Fibroblast of peridontal ligament (primary cell): Measurements from ENCODE around the gene APLN.

Source experiments
- DNase-seq: peaks from one replicate; pipeline ENCODE4 v3.0.0-alpha.2; 2010; ENCODE audit errors: extremely low read depth

Gene APLN

GRCh38 chrX:129641469-129641868 is 13.3 kb downstream of the APLN start:
- no peak for DNase-seq

- DNase-seq: no peak
These were observed 14.0 kb downstream of the APLN start for GRCh38 chrX:129640737-129641136.

DNA sequence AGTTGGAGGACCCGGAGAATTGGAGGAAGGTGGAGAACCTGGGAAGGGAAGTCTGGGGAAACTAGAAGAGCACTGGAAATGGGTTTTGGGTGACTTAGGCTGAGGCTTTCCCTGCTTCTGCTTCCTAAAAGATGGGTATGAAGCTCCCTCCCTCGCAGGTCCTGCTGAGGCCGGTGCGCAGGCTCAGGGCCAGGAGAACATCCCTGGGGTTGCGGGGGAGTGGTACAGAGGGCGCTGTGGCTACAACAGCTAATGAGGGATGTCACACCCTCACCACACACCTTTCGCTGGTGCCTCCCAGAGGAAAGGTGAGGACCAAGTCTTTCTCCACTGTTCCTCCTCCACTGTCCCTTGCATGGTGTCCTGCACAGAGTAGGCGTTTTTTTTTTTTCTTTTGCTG is 15.8 kb downstream of the APLN start:
- DNase-seq: no peak

DNA sequence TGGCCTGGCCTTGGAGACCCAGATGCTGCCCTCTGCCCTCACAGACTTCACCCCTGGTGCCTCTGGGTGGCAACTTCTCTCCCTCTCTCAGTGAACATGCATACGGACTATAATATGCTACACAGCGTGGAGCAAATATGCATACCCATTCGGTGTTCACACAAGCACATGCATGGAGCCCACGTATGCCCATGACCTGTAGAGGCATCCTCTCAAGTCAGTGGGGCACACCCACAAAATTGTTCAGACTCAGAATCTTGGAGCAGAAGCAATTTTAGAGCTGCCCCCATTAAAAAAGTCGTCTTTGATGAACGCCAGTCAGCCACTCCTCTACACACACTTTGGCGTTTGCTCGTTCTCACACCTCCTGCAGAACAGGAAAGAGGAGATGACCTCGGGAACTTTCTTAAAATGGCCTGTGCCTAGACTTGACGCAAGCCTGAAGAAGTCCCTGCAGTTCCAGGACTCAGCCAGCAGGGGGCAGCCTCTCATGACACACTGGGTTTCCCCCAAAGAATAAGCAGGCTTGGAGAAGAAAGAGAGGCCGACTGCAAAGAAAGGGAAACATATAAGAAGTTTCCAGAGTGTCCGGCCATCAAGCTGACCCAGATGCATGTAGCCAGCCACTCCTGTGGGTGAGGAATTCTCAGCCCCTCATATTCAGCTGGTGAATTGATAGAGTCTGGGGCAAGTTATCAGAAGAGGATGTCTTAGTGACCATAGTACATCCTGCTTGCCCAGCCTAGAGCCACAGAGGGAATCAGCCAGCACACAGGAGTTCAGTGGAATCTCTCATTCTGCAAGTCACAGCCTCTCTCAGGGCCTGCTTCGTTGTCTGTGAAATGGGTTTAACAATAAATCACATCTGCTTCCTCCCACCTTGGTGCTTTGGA is 17.3 kb downstream of the APLN start:
- peak; percentile 75 for DNase-seq

GRCh38 chrX:129636175-129636681 is 18.5 kb downstream of the APLN start:
- DNase-seq: no peak

- no peak for DNase-seq
These were observed 20.2 kb downstream of the APLN start for GRCh38 chrX:129634541-129634940.

GRCh38 chrX:129632443-129632842 is 22.3 kb downstream of the APLN start:
- DNase-seq: no peak

GRCh38 chrX:129631849-129632248 is 22.9 kb downstream of the APLN start:
- no peak for DNase-seq

DNA sequence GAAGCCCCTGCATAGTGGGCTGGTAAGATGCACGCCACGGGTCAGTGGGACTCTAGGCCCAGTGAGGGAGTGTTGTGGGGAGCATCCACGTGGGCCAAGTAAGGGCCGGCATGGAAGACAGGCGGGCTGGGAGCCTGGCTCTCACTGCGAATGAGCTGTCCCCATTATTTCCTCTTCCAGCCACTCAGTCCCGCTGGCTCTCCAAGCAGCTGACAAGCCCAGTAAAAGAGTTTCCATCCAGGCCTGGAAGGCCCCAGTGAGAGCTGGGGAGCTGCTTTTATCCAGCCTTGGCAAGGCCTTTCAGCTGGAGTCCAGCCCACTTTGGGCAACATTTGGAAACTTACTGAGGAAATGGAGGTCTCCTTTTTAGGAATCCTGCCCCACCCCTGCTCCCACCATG is 24.9 kb downstream of the APLN start:
- no peak for DNase-seq

DNA sequence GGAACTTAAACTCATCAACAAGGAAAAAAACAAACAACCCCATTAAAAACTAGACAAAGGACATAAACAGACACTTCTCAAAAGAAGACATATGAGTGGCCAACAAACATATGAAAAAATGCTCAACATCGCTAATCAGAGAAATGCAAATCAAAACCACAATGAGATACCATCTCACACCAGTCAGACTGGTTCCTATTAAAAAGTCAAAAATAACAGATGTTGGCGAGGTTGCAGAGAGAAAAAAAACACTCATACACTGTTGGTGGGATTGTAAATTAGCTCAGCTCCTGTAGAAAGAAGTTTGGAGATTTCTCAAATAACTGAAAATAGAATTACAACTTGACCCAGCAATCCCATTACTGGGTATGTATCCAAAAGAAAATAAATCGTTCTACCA is 28.7 kb downstream of the APLN start:
- DNase-seq: no peak

DNA sequence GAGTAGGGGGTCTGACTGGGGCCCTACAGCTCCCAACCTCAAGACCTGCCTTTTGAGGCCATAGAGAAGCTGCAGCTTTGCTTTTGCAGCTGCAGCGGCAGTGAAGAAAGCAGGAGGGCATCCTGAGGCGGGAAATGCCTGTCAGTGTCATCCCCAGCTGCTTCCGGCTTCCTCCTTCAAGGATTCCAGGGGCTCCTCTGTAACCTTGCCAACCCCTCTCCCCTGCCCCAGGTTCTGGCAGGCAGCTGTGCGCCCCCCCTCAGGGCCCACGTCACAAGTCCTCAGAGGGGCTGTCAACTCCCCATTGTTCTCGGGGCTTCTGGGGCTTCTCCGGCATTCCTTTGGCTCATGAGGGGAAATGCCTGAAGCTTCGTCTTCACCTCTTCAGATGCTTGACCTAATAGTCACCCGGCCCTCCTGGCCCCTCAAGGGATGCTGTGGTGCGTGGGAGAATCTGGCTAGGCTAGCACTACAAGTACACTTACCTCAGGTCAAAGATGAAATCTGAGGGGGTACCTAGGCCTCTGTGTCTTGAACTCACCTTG is 31.9 kb downstream of the APLN start:
- no peak for DNase-seq

DNA sequence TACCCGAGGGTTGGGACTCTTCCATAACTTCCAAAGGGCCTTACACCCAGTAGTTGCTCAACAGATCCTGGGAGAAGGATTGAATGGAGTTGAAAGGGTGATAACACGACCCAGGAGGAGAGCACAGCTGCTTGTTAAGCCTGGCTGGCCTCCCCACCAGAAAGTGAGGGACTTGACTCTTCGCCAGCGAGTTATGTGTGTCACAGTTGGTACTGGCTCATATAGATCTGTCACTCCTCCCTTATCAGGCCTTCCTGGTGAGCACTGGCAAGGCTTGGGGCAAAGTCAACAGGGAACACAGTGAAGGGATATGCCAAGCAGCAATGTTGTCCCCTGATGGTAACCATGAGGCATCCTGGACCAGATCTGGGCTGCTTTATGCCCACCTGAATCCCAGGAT is 35.8 kb downstream of the APLN start:
- DNase-seq: no peak

DNA sequence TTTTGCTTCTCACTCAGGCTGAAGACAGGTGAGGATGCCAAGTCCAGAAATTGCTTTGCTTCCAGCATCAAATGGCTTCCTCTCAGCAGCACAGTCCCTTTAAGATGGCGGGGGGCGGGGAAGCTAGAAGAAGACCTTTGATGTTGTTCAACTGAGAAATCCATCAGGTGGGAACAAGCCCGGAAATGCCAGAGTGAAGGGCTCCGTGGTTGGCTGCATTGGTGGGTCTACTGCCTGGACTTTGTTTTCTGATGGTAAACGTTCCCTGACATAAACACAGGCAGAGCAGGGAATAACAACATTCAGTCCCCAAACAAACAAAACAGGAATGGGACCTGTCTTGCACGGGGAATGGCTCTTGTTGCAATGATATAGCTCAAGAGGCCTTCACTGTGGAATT is 37.3 kb downstream of the APLN start:
- no peak for DNase-seq

- DNase-seq: no peak
These were observed 40.1 kb downstream of the APLN start for GRCh38 chrX:129614481-129615255.

- no peak for DNase-seq
These were observed 41.2 kb downstream of the APLN start for GRCh38 chrX:129613596-129613995.

GRCh38 chrX:129612396-129612795 is 42.4 kb downstream of the APLN start:
- no peak for DNase-seq

GRCh38 chrX:129609395-129609794 is 45.4 kb downstream of the APLN start:
- DNase-seq: no peak

GRCh38 chrX:129608496-129608895 is 46.3 kb downstream of the APLN start:
- no peak for DNase-seq

DNA sequence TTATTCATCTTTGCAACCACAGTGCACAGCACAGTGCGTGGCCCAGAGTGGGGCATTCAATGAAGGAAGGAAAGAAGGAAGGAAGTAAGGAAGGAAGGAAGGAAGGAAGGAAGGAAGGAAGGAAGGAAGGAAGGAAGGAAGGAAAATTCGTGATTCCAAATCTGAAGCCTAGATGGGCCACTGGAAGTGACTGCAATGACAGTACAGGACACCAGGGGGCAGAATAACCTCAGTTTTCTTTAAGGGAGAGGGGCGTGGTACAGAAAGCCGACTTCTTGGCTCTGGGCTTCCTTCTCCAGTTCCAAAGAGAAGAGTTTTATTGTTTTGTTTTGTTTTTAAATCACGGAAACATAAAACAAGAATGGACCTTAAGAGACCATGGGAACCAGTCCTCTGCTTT is 47.8 kb downstream of the APLN start:
- DNase-seq: peak; percentile 64

GRCh38 chrX:129600981-129601424 is 53.8 kb downstream of the APLN start:
- peak; percentile 35 for DNase-seq

GRCh38 chrX:129599996-129600395 is 54.8 kb downstream of the APLN start:
- DNase-seq: no peak

- no peak for DNase-seq
These were observed 55.3 kb downstream of the APLN start for GRCh38 chrX:129599499-129599898.
